Aorta (tissue), 5 donors: ENCODE data around the gene ZFHX2. TPM values are rescaled to one million over a fixed set of nuclear protein-coding genes. Genes with fewer than 3 reads are reported as not detected.
"Not testable (repeated sequence)": the region's sequence is repeated elsewhere in the genome, so short reads cannot be mapped to it uniquely, and the experiment has no call there.

Experiments used
- ATAC-seq: fragments of 200-7000 bp; cut with Tn5 transposase; one replicate; pipeline ENCODE4 v1.9.1; 2022; ENCODE audit warnings: moderate library complexity; ENCODE audit not compliant: low FRiP score
- DNase-seq, 2 donors: peaks; one replicate each; pipeline ENCODE4 v3.0.0-alpha.2; 2020
- H3K27ac ChIP-seq, 2 donors: one replicate each; pipeline ENCODE4 v1.5.1; 2013; ENCODE audit warnings: low read length in 2 of 2, mild to moderate bottlenecking in 2 of 2, moderate library complexity in 2 of 2, control low read depth in 1 of 2, inconsistent platforms in 1 of 2, low read depth in 1 of 2
- H3K27me3 ChIP-seq, 2 donors: one replicate each; pipeline ENCODE4 v1.6.1; 2013; ENCODE audit warnings: control low read depth in 1 of 2, low read length in 1 of 2, mild to moderate bottlenecking in 1 of 2, moderate library complexity in 1 of 2; ENCODE audit not compliant: insufficient read depth in 2 of 2, control insufficient read depth in 1 of 2
- H3K36me3 ChIP-seq, 2 donors: one replicate each; pipeline ENCODE4 v1.6.1; 2013; ENCODE audit warnings: control low read depth in 1 of 2, low read length in 1 of 2, mild to moderate bottlenecking in 1 of 2; ENCODE audit not compliant: insufficient read depth in 2 of 2, control insufficient read depth in 1 of 2
- H3K4me1 ChIP-seq, 2 donors: one replicate each; pipeline ENCODE4 v1.6.1; 2013; ENCODE audit warnings: low read length in 2 of 2, control low read depth in 1 of 2, mild to moderate bottlenecking in 1 of 2, moderate library complexity in 1 of 2; ENCODE audit not compliant: insufficient read depth in 2 of 2, control insufficient read depth in 1 of 2
- H3K4me3 ChIP-seq, 2 donors: one replicate each; pipeline ENCODE4 v1.5.1; 2013; ENCODE audit warnings: low read length in 2 of 2, control low read depth in 1 of 2, mild to moderate bottlenecking in 1 of 2
- H3K9me3 ChIP-seq: one replicate; pipeline ENCODE4 v1.6.1; 2013; ENCODE audit warnings: mild to moderate bottlenecking, low read length; ENCODE audit not compliant: control insufficient read depth
- WGBS, 2 donors: extraction: QIAGEN DNeasy Blood & Tissue Kit; methylation state at CpG; one replicate each; pipeline ENCODE4 v1.1.7; 2013; 5-methylcytosine and 5-hydroxymethylcytosine counted together
- intact Hi-C, 2 donors: fragments of 100-400 bp; cut with DNase I; formaldehyde crosslinking; loops; one replicate each; pipeline versions ENCODE4 v1.14.2 to v1.15.0; 2022
- polyA plus RNA-seq, 2 donors: library from polyadenylated mRNA; stranded (reverse); fragments of 200-250 nt; gene quantifications; one replicate each; pipeline ENCODE4 v1.2.3, GENCODE V29; 2013
- total RNA-seq, 2 donors: library from RNA; stranded (reverse); fragmentation: NEBNext Ultra II Directional; extraction: Animal tissue kit (Norgen Biotek cat#: 25700); gene quantifications; one replicate each; pipeline ENCODE4 v1.2.1, GENCODE V29; 2021
- donor health status: healthy with polysubstance abuse.
- donor health status: Bipolar disorder and iron deficiency.
- donor health status: DM: no; HTN: no; CAD: no.
- donor health status: DM: no; HTN: no; CAD: no.
- donor health status: DM: yes; HTN: yes; CAD: no.

The ZFHX2 gene
- total and polyA plus RNA-seq, 4 donors = 0.13 to 4.0 (median 1.8) TPM

DNA sequence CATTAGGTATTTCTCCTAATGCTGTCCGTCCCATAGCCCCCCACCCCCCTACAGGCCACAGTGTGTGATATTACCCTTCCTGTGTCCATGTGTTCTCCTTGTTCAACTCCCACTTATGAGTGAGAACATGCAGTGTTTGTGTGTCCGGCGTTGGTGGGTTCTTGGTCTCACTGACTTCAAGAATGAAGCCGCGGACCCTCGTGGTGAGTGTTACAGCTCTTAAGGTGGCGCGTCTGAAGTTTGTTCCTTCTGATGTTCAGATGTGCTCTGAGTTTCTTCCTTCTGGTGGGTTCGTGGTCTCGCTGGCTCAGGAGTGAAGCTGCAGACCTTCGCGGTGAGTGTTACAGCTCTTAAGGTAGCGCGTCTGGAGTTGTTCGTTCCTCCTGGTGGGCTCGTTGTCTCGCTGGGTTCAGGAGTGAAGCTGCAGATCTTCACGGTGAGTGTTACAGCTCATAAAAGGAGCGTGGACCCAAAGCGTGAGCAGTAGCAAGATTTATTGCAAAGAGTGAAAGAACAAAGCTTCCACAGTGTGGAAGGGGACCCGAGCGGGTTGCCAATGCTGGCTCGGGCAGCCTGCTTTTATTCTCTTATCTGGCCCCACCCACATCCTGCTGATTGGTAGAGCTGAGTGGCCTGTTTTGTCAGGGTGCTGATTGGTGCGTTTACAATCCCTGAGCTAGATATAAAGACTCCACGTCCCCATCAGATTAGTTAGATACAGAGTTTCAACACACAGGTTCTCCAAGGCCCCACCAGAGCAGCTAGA lies 32.4 kb upstream of the ZFHX2 start:
- H3K27ac ChIP-seq, intact Hi-C loops, DNase-seq, H3K4me1 ChIP-seq, H3K4me3 ChIP-seq, H3K9me3 ChIP-seq, ATAC-seq, H3K27me3 ChIP-seq, H3K36me3 ChIP-seq: not testable (repeated sequence)
- 79 to 81% methylated on average over 23 to 25 of the region's 25 CpGs for WGBS, 2 donors

DNA sequence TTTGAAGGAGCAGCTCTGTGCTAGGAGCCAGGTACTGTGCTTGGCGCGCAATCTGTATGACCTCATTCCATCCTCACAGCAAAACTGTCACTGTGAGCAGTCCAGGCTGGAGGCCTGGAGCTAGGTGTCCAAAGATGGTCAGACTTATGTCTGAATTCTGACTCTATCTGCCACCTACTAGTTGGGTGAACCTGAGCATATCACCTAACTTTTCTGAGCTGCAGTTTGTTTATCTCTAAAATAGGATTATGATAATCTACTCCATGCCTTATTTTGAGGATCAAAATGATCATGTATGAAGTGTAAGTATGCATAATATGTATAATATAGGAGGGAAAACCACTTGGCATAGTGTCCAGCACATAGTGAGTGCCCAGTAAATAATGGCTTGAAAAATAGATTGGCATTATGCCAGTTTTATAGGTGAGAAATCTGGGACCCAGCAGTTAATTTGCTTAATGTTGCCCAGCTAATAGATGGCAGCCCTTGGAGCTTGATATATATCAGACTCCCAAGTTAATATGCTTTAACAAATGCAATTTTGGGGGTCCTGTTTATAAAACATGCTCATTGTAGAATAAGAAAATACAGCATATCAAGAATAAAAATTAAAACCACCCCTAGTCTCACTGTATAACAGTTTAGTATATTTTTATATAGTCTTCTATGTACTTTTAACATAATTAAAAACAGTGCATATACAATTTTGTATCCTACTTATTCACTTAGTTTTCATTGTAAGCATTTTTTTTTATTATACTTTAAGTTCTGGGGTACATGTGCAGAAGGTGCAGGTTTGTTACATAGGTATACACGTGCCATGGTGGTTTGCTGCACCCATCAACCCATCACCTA lies 31.6 kb upstream of the ZFHX2 start:
- ATAC-seq (no peak), DNase-seq (no peak)
- no peaks in the 10 kb centered on the region for H3K27me3 ChIP-seq
- H3K27ac ChIP-seq = no peak overlapping the region
- no peaks in the 10 kb centered on the region for H3K36me3 ChIP-seq
- intact Hi-C loops = no loop called here
- 75 to 88% methylated on average over 3 of the region's 3 CpGs for WGBS, 2 donors
- no peaks in the 10 kb centered on the region for H3K9me3 ChIP-seq
- H3K4me3 ChIP-seq = no peak overlapping the region
- no peaks in the 10 kb centered on the region for H3K4me1 ChIP-seq

DNA sequence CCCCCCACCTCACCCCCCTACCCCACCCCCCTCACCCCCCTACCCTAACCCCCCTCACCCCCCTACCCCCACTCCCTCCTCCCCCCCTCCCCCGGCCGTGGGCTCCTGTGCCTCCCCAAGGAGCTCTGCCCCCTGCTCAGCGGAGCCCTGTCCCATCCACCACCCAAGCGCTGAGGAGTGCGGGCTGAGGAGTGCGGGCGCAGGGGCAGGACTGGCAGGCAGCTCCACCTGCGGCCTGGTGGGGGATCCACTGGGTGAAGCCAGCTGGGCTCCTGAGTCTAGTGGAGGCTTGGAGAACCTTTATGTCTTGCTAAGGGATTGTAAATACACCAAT lies 29.4 kb upstream of the ZFHX2 start:
- Histone ChIP-seq H3K27me3 (no peaks in the 10 kb centered on the region), H3K4me3 (no peak overlapping the region), H3K27ac (no peak overlapping the region), H3K9me3 (no peaks in the 10 kb centered on the region), H3K4me1 (no peaks in the 10 kb centered on the region), H3K36me3 (no peaks in the 10 kb centered on the region)
- WGBS, 2 donors = 85 to 96% methylated on average over 6 to 8 of the region's 8 CpGs
- DNase-seq (no peak), ATAC-seq (no peak)
- intact Hi-C loops = no loop called here

DNA sequence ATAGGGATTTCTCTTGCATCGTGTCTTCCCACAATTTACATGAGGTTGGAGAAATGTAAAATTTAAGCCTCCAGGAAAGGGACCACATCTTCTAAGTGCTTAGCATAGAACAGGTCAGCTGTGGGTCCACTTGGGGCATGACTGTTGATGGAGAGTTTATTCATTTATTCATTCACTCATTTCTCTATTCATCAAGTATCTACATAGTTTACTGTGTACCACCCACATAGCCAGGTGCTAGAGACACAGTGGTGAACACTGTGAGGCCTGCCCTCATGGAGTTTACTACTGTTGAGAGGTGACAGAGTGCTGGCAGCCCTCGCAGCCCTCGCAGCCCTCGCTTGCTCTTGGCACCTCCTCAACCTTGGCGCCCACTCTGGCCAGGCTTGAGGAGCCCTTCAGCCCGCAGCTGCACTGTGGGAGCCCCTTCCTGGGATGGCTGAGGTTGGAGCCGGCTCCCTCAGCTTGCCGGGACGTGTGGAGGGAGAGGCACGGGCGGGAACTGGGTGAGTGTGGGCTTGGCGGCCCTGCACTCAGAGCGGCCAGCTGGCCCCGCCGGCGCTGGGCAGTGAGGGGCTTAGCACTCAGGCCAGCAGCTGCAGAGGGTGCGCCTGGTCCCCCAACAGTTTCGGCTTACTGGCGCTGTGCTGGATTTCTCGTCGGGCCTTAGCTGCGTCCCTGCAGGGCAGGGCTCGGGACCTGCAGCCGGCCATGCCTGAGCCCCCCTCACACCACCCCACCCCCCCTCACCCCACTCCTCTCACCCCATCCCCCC lies 28.8 kb upstream of the ZFHX2 start:
- DNase-seq = peak in 1 of 2 donors; percentile 66
- intact Hi-C loops = no loop called here
- no peaks in the 10 kb centered on the region for H3K27me3 ChIP-seq

DNA sequence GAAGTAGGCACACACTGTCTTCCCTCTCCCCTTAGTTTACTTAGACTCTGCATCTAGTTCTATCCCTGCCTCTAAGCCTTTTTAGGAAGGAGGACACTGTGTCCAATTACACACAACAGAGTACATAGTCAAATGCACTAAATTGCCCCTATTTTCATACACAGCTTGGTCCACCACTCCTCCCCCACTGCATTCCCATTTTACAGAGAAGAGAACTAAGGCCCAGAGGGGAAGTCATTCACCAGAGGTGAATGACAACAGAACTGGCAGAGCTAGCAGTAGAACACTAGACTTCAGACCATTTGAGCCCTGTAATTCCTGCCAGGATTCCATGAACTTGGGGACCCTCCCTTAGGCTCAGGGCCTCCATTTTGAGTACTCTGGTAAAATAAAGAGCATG lies 28.2 kb upstream of the ZFHX2 start:
- Histone ChIP-seq H3K9me3 (no peaks in the 10 kb centered on the region), H3K4me1 (no peaks in the 10 kb centered on the region), H3K27me3 (no peaks in the 10 kb centered on the region), H3K36me3 (no peaks in the 10 kb centered on the region), H3K4me3 (no peak overlapping the region), H3K27ac (no peak overlapping the region)
- DNase-seq (no peak), ATAC-seq (no peak)
- intact Hi-C loops = no loop called here

More for the DNA sequence above, 28.8 kb upstream of the ZFHX2 start:
- 89% methylated on average over 23 to 24 of the region's 24 CpGs for WGBS, 2 donors
- Histone ChIP-seq H3K27ac (no peak overlapping the region), H3K4me1 (no peaks in the 10 kb centered on the region), H3K4me3 (no peak overlapping the region), H3K9me3 (no peaks in the 10 kb centered on the region), H3K36me3 (no peaks in the 10 kb centered on the region)
- no peak for ATAC-seq

DNA sequence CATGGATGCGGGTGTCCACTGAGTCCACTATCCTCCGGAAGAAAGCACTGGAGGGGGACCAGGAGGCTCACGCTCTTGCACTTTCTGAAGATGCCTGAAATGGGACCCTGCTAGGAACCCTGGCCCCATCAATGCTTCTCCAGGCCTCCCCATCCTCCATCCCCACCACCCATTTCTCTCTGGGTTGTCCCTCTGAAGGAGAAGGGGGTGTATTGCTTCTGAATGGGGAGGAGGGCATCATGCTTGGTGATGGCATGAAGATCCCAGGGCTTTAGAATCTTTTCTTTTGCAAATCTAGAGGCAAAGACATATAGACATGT lies 27.7 kb upstream of the ZFHX2 start:
- no peak for DNase-seq

DNA sequence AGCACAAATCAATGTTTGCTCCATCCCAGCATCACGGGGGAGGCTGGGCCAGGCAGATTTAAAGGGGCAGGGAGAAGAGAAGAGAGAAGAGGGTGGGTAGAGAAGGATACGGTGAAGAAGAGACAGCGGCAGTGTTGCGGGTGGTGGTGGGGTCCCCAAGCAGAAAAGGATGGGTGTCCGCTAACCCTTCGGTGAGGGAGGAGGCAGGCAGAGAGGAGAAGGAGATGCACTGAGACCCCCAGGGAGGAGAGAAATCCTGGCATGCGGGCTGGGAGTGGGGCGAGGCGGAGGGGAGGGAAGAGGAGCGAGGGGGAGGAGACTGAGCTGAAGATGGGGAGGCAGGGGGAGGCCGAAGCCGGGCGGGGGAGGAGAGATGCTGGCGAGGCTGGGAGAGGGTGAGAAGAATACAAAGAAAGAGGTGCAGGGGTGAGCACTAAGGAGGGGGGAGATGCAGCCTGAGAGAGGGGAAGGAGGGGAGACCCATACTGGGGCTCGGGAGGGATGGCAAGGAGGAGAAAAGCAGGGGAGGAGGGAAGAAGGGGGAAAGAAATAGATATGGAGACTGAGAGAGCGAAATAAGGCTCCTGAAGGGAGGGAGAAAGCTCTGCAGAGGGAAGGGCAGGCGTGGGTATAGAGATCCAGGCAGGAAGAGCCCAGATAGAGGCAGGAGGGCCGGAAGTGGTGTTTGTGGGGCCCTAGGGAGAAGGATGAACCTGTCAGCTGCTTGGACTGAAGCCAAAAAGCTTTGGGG lies 27.2 kb upstream of the ZFHX2 start, which contains the start of gene JPH4:
Gene JPH4, minus strand, starts transcription at position 231 of the 751 bp plus-strand sequence. CDS start 1,337 bp downstream, outside the sequence.
- intact Hi-C loops = no loop called here
- DNase-seq (no peak), ATAC-seq (no peak)
- no peaks in the 10 kb centered on the region for H3K9me3 ChIP-seq
- H3K27ac ChIP-seq = no peak within 1 kb of the TSS
- 6 to 9% methylated on average over 18 of the region's 18 CpGs for WGBS, 2 donors
- H3K36me3 ChIP-seq = no peaks in the 10 kb centered on the region
- no peaks in the 10 kb centered on the region for H3K27me3 ChIP-seq
- no peak within 1 kb of the TSS for H3K4me3 ChIP-seq
- H3K4me1 ChIP-seq = no peaks in the 10 kb centered on the region

More for the DNA sequence above, 27.7 kb upstream of the ZFHX2 start:
- intact Hi-C loops = no loop called here
- H3K27me3 ChIP-seq = no peaks in the 10 kb centered on the region
- no peaks in the 10 kb centered on the region for H3K4me1 ChIP-seq
- H3K36me3 ChIP-seq = no peaks in the 10 kb centered on the region
- no peak overlapping the region for H3K27ac ChIP-seq
- no peaks in the 10 kb centered on the region for H3K9me3 ChIP-seq
- 55 to 63% methylated on average over 3 of the region's 3 CpGs for WGBS, 2 donors
- ATAC-seq = no peak
- no peak overlapping the region for H3K4me3 ChIP-seq

DNA sequence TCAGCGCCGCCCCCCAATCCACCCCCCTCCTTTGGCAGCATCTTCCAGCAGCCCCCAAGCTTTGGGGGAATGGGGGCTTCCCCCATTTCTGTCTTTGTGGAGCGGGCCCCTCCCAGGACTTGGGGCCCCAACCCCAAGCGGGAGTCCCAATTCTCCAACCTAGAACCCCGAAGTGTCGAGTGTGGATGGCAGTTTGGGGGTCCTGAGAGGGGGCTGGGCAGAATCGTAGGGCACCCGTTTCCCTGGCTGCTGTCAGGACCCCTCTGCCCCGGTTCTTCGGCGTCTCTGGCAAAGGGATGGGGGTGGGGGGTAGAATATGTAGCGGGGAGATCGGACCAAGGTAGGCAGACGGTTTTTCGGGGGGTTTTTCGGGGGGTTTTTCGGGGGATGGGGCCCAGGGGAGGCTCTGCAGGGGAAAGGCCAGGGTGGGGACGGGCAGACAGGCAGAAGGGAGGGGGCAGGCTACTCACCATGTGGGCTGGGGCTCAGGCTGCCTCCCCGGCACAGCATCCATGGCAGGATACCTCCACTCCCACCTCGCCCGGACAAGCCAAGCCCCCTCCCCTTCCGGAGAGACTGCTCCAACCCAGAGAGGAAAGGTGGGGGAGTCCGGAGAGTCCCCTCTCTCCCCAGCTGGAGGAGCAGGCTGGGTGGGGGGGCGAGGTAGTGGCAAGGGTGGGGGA lies 26.3 kb upstream of the ZFHX2 start:
- ATAC-seq = no peak
- WGBS, 2 donors = 3 to 4% methylated on average over 22 to 24 of the region's 24 CpGs
- intact Hi-C loops = no loop called here
- DNase-seq = no peak
- Histone ChIP-seq H3K36me3 (no peaks in the 10 kb centered on the region), H3K27me3 (no peaks in the 10 kb centered on the region), H3K4me1 (no peaks in the 10 kb centered on the region), H3K9me3 (no peaks in the 10 kb centered on the region), H3K27ac (no peak overlapping the region), H3K4me3 (no peak overlapping the region)
